Panc1 (cell line): ENCODE results near the gene TBCK.

Experiments used
- POLR2AphosphoS5 ChIP-seq: IDR thresholded peaks from 2 replicates; pipeline ENCODE4 v1.6.1; 2012; ENCODE audit warnings: mild to moderate bottlenecking, low read depth, low read length, moderate library complexity
- SIN3A ChIP-seq: IDR thresholded peaks from 2 replicates; pipeline ENCODE4 v1.6.1; 2012; ENCODE audit warnings: low read depth, mild to moderate bottlenecking, low read length, moderate library complexity, borderline replicate concordance; ENCODE audit not compliant: insufficient read depth
- TCF7L2 ChIP-seq: IDR thresholded peaks from 2 replicates; pipeline ENCODE4 v1.6.1; 2011; ENCODE audit warnings: mild to moderate bottlenecking, low read depth, low read length, inconsistent platforms
- TF ChIP-seq, protein P1 (sequence below): fragments of 450-650 bp; IDR thresholded peaks from 2 replicates; pipeline ENCODE4 v1.5.1; 2017; ENCODE audit warnings: mild to moderate bottlenecking
- TF ChIP-seq, protein P2 (sequence below), 2 experiments: IDR thresholded peaks; 2 replicates each; pipeline ENCODE4 v1.6.1; 2011 to 2012; ENCODE audit warnings: low read depth in 2 of 2, control low read depth in 1 of 2, low read length in 1 of 2, mild to moderate bottlenecking in 1 of 2, moderate library complexity in 1 of 2; ENCODE audit not compliant: insufficient read depth in 1 of 2

DNA sequence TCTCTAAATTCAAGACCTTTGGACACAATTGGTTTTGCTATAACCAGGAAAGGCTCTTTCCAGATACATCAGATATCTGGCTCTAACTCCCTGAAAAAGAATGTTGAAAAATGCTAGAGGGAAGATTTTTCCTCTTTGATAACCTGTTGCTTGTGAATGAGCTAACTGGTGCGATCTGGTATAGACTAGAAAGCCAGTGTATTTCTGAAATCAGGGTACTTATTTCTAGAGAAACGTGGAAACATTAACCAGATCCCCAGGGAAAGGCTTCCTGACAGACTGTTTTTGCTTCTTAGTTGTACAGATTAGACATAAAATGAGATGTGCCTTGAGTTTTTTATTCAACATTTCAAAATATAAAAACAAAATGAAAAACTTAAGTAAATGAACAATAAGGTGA is 313.0 kb downstream of the TBCK start:
- TF ChIP-seq, protein P1, sequence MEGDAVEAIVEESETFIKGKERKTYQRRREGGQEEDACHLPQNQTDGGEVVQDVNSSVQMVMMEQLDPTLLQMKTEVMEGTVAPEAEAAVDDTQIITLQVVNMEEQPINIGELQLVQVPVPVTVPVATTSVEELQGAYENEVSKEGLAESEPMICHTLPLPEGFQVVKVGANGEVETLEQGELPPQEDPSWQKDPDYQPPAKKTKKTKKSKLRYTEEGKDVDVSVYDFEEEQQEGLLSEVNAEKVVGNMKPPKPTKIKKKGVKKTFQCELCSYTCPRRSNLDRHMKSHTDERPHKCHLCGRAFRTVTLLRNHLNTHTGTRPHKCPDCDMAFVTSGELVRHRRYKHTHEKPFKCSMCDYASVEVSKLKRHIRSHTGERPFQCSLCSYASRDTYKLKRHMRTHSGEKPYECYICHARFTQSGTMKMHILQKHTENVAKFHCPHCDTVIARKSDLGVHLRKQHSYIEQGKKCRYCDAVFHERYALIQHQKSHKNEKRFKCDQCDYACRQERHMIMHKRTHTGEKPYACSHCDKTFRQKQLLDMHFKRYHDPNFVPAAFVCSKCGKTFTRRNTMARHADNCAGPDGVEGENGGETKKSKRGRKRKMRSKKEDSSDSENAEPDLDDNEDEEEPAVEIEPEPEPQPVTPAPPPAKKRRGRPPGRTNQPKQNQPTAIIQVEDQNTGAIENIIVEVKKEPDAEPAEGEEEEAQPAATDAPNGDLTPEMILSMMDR: no peak
- TF ChIP-seq, protein P2, sequence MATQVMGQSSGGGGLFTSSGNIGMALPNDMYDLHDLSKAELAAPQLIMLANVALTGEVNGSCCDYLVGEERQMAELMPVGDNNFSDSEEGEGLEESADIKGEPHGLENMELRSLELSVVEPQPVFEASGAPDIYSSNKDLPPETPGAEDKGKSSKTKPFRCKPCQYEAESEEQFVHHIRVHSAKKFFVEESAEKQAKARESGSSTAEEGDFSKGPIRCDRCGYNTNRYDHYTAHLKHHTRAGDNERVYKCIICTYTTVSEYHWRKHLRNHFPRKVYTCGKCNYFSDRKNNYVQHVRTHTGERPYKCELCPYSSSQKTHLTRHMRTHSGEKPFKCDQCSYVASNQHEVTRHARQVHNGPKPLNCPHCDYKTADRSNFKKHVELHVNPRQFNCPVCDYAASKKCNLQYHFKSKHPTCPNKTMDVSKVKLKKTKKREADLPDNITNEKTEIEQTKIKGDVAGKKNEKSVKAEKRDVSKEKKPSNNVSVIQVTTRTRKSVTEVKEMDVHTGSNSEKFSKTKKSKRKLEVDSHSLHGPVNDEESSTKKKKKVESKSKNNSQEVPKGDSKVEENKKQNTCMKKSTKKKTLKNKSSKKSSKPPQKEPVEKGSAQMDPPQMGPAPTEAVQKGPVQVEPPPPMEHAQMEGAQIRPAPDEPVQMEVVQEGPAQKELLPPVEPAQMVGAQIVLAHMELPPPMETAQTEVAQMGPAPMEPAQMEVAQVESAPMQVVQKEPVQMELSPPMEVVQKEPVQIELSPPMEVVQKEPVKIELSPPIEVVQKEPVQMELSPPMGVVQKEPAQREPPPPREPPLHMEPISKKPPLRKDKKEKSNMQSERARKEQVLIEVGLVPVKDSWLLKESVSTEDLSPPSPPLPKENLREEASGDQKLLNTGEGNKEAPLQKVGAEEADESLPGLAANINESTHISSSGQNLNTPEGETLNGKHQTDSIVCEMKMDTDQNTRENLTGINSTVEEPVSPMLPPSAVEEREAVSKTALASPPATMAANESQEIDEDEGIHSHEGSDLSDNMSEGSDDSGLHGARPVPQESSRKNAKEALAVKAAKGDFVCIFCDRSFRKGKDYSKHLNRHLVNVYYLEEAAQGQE (IDR thresholded peaks at IDR 0.05; ENCODE audit: insufficient read depth in 1 of 2, low read depth in 2 of 2, low read length in 1 of 2): no peak
- TF ChIP-seq POLR2AphosphoS5 (no peak), TCF7L2 (no peak), SIN3A (no peak)
